Measurements from ENCODE around the gene RAPGEF6.

DNA sequence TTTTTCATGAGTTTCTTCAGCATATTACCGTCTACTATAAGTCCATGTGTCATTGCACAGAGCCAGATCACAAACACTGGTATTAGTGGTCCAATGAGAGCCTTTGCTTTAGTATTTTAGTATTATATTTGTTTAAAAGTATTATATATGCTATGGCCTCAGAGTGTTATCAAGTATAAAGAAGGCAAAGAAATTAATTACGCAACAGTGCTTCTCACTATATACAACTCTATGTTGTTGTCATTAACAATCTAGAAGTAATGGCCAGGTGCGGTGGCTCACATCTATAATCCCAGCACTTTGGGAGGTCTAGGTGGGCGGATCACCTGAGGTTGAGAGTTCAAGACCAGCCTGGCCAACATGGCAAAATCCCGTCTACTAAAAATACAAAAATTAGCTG is 47.1 kb upstream of the RAPGEF6 start:
- TF ChIP-seq, protein P1, sequence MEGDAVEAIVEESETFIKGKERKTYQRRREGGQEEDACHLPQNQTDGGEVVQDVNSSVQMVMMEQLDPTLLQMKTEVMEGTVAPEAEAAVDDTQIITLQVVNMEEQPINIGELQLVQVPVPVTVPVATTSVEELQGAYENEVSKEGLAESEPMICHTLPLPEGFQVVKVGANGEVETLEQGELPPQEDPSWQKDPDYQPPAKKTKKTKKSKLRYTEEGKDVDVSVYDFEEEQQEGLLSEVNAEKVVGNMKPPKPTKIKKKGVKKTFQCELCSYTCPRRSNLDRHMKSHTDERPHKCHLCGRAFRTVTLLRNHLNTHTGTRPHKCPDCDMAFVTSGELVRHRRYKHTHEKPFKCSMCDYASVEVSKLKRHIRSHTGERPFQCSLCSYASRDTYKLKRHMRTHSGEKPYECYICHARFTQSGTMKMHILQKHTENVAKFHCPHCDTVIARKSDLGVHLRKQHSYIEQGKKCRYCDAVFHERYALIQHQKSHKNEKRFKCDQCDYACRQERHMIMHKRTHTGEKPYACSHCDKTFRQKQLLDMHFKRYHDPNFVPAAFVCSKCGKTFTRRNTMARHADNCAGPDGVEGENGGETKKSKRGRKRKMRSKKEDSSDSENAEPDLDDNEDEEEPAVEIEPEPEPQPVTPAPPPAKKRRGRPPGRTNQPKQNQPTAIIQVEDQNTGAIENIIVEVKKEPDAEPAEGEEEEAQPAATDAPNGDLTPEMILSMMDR (IDR thresholded peaks at IDR 0.05; ENCODE audit: borderline replicate concordance, extremely low read depth, low read length, poor library complexity, severe bottlenecking): no peak
- no peak for TF ChIP-seq EZH2 (IDR thresholded peaks at IDR 0.05; ENCODE audit: borderline replicate concordance, low read depth, low read length, severe bottlenecking)

Data from DND-41 (cell line).